Measurements from ENCODE around the gene PDE4B. TPM values are rescaled to one million over a fixed set of nuclear protein-coding genes. Genes with fewer than 3 reads are reported as not detected.

PDE4B gene
- total RNA-seq, 1 donor from 2014 or later: 7.2 TPM

GRCh38 chr1:66381621-66382275 is 589.1 kb downstream of the PDE4B start:
- Mint-ChIP-seq H3K4me3 (ENCODE audit: unreplicated experiment) (no peak overlapping the region), H3K27ac (ENCODE audit: unreplicated experiment) (no peak overlapping the region), H3K36me3 (ENCODE audit: unreplicated experiment) (peaks cover 14% of the 10 kb centered on the region), H3K27me3 (ENCODE audit: unreplicated experiment) (no peaks in the 10 kb centered on the region), H3K4me1 (ENCODE audit: low read depth, unreplicated experiment) (no peaks in the 10 kb centered on the region), H3K9me3 (ENCODE audit: unreplicated experiment) (peaks cover 5% of the 10 kb centered on the region)
- DNase-seq: no peak
- TF ChIP-seq CTCF (IDR thresholded peaks at IDR 0.05; ENCODE audit: partially characterized antibody, unreplicated experiment): no peak

GRCh38 chr1:66383168-66383567 is 590.5 kb downstream of the PDE4B start:
- peaks cover 5% of the 10 kb centered on the region for H3K9me3 Mint-ChIP-seq (ENCODE audit: unreplicated experiment)
- H3K4me1 Mint-ChIP-seq (ENCODE audit: low read depth, unreplicated experiment): no peaks in the 10 kb centered on the region
- no peak for DNase-seq

GRCh38 chr1:66383611-66384010 is 590.9 kb downstream of the PDE4B start:
- H3K9me3 Mint-ChIP-seq (ENCODE audit: unreplicated experiment): peaks cover 5% of the 10 kb centered on the region
- TF ChIP-seq CTCF (IDR thresholded peaks at IDR 0.05; ENCODE audit: partially characterized antibody, unreplicated experiment): no peak
- peaks cover 19% of the 10 kb centered on the region for H3K36me3 Mint-ChIP-seq (ENCODE audit: unreplicated experiment)
- no peak overlapping the region for H3K27ac Mint-ChIP-seq (ENCODE audit: unreplicated experiment)
- no peak for DNase-seq
- H3K27me3 Mint-ChIP-seq (ENCODE audit: unreplicated experiment): no peaks in the 10 kb centered on the region
- H3K4me1 Mint-ChIP-seq (ENCODE audit: low read depth, unreplicated experiment): no peaks in the 10 kb centered on the region
- H3K4me3 Mint-ChIP-seq (ENCODE audit: unreplicated experiment): no peak overlapping the region

More at GRCh38 chr1:66383168-66383567, 590.5 kb downstream of the PDE4B start:
- Mint-ChIP-seq H3K27me3 (ENCODE audit: unreplicated experiment) (no peaks in the 10 kb centered on the region), H3K27ac (ENCODE audit: unreplicated experiment) (no peak overlapping the region), H3K36me3 (ENCODE audit: unreplicated experiment) (peaks cover 15% of the 10 kb centered on the region), H3K4me3 (ENCODE audit: unreplicated experiment) (no peak overlapping the region)
- no peak for TF ChIP-seq CTCF (IDR thresholded peaks at IDR 0.05; ENCODE audit: partially characterized antibody, unreplicated experiment)

- H3K36me3 Mint-ChIP-seq (ENCODE audit: unreplicated experiment): peaks cover 19% of the 10 kb centered on the region
- H3K27me3 Mint-ChIP-seq (ENCODE audit: unreplicated experiment): no peaks in the 10 kb centered on the region
- H3K4me3 Mint-ChIP-seq (ENCODE audit: unreplicated experiment): no peak overlapping the region
- H3K27ac Mint-ChIP-seq (ENCODE audit: unreplicated experiment): no peak overlapping the region
- H3K9me3 Mint-ChIP-seq (ENCODE audit: unreplicated experiment): peaks cover 5% of the 10 kb centered on the region
- no peak for DNase-seq
- no peaks in the 10 kb centered on the region for H3K4me1 Mint-ChIP-seq (ENCODE audit: low read depth, unreplicated experiment)
- no peak for TF ChIP-seq CTCF (IDR thresholded peaks at IDR 0.05; ENCODE audit: partially characterized antibody, unreplicated experiment)
Observed at GRCh38 chr1:66384258-66384921, 591.7 kb downstream of the PDE4B start.

- no peak for DNase-seq
- Mint-ChIP-seq H3K9me3 (ENCODE audit: unreplicated experiment) (peaks cover 5% of the 10 kb centered on the region), H3K27me3 (ENCODE audit: unreplicated experiment) (no peaks in the 10 kb centered on the region), H3K4me1 (ENCODE audit: low read depth, unreplicated experiment) (no peaks in the 10 kb centered on the region), H3K4me3 (ENCODE audit: unreplicated experiment) (no peak overlapping the region), H3K36me3 (ENCODE audit: unreplicated experiment) (peaks cover 23% of the 10 kb centered on the region), H3K27ac (ENCODE audit: unreplicated experiment) (no peak overlapping the region)
- TF ChIP-seq CTCF (IDR thresholded peaks at IDR 0.05; ENCODE audit: partially characterized antibody, unreplicated experiment): no peak
Observed at GRCh38 chr1:66386712-66387111, 594.0 kb downstream of the PDE4B start.

Data from glutamatergic neuron (in vitro differentiated cells).